PC-9 (cell line): ENCODE data around the gene ITSN1. TPM values are rescaled to one million over a fixed set of nuclear protein-coding genes. Genes with fewer than 3 reads are reported as not detected.

Experiments used
- BruUV-seq: library from RNA; stranded (reverse); fragments of 400-500 nt; replicated peaks from 2 replicates; lab custom pipeline; 2021; lab: Mats Ljungman, UMichigan
- CTCF ChIA-PET: fragments of 300-600 bp; sonication (Branson Sonifier 250); formaldehyde crosslinking; loops from one replicate; lab custom pipeline; 2022; ENCODE audit warnings: antibody characterized with exemption; lab: Charles Lee
- POLR2A ChIA-PET: fragments of 300-600 bp; sonication (Branson Sonifier 250); formaldehyde crosslinking; loops from one replicate; lab custom pipeline; 2022; ENCODE audit warnings: antibody characterized with exemption; ENCODE audit not compliant: unreplicated experiment; lab: Charles Lee
- DNase-seq, 2 experiments: peaks; one replicate each; pipeline versions ENCODE4 v3.0.0 to v3.0.0-alpha.2; 2015 to 2022; ENCODE audit warnings: mixed read lengths in 1 of 2
- H2AFZ ChIP-seq: fragments of 200-600 bp; sonication (generic); 2 replicates; pipeline ENCODE4 v1.8.1; 2017; ENCODE audit warnings: antibody characterized with exemption
- H3F3A ChIP-seq: fragments of 200-600 bp; sonication (generic); 2 replicates; pipeline ENCODE4 v1.8.1; 2017; ENCODE audit warnings: antibody characterized with exemption, mild to moderate bottlenecking, low read depth; ENCODE audit not compliant: insufficient read depth
- H3K27ac ChIP-seq: fragments of 200-600 bp; sonication (generic); 2 replicates; pipeline ENCODE4 v1.6.1; 2016; ENCODE audit warnings: mixed run types
- H3K27me3 ChIP-seq: fragments of 200-600 bp; sonication (generic); 2 replicates; pipeline ENCODE4 v1.6.1; 2016; ENCODE audit warnings: low read depth, mixed run types; ENCODE audit not compliant: insufficient read depth
- H3K36me3 ChIP-seq: fragments of 200-600 bp; sonication (generic); 2 replicates; pipeline ENCODE4 v1.6.1; 2016; ENCODE audit warnings: low read depth, mixed run types
- H3K4me1 ChIP-seq: fragments of 200-600 bp; sonication (generic); replicated peaks from 2 replicates; pipeline ENCODE4 v1.6.1; 2016; ENCODE audit warnings: mixed run types; ENCODE audit not compliant: insufficient read depth
- H3K4me2 ChIP-seq: fragments of 200-600 bp; sonication (generic); 2 replicates; pipeline ENCODE4 v1.6.1; 2017; ENCODE audit warnings: mixed run types
- H3K4me3 ChIP-seq: fragments of 200-600 bp; sonication (generic); 2 replicates; pipeline ENCODE4 v1.6.1; 2016; ENCODE audit warnings: mixed run types
- H3K79me2 ChIP-seq: fragments of 200-600 bp; sonication (generic); 2 replicates; pipeline ENCODE4 v1.6.1; 2017; ENCODE audit warnings: low read depth, mixed run types
- H3K9me2 ChIP-seq: fragments of 200-600 bp; sonication (generic); 2 replicates; pipeline ENCODE4 v1.8.1; 2017; ENCODE audit warnings: mild to moderate bottlenecking; ENCODE audit not compliant: insufficient read depth
- H3K9me3 ChIP-seq: fragments of 200-600 bp; sonication (generic); 2 replicates; pipeline ENCODE4 v1.8.1; 2016; ENCODE audit warnings: low read depth; ENCODE audit not compliant: insufficient read depth
- H4K20me1 ChIP-seq: fragments of 200-600 bp; sonication (generic); 2 replicates; pipeline ENCODE4 v1.8.1; 2017; ENCODE audit not compliant: insufficient read depth
- CTCF ChIP-seq: fragments of 200-600 bp; sonication (generic); conservative IDR thresholded peaks from 2 replicates; pipeline ENCODE4 v1.6.1; 2017; ENCODE audit warnings: mixed run types, antibody characterized with exemption, mild to moderate bottlenecking, moderate library complexity
- EZH2 ChIP-seq: fragments of 200-600 bp; sonication (generic); IDR thresholded peaks from 2 replicates; pipeline ENCODE4 v1.8.0; 2017; ENCODE audit warnings: antibody characterized with exemption, low read depth
- intact Hi-C: fragments of 100-400 bp; cut with micrococcal nuclease; formaldehyde crosslinking; loops from one replicate; pipeline ENCODE4 v1.10.0; 2022; ENCODE audit not compliant: unreplicated experiment
- total RNA-seq: library from RNA; stranded (reverse); gene quantifications from 2 replicates; pipeline ENCODE4 v1.2.3, GENCODE V29; 2021

Gene ITSN1
- total RNA-seq, 1 experiment from 2014 or later = 46.3 TPM

GRCh38 chr21:33808715-33809367 lies 166.5 kb downstream of the ITSN1 start:
- Histone ChIP-seq H2AFZ (no peak overlapping the region), H3K36me3 (no peaks in the 10 kb centered on the region), H3K9me3 (no peaks in the 10 kb centered on the region), H3F3A (no peaks in the 10 kb centered on the region), H3K9me2 (no peaks in the 10 kb centered on the region), H3K4me3 (no peak overlapping the region), H3K79me2 (no peaks in the 10 kb centered on the region), H4K20me1 (no peaks in the 10 kb centered on the region), H3K27me3 (no peaks in the 10 kb centered on the region), H3K4me2 (no peak overlapping the region), H3K4me1 (0 out of 2 replicates have a peak, but pooled peaks cover 3% of the 10 kb centered on the region), H3K27ac (no peak overlapping the region)
- BruUV-seq = no TSS peak
- no peak for DNase-seq
- ChIA-PET POLR2A (interaction anchor here (0.6 kb wide), 1 partner anchor 41 kb away, joined by 3 read pairs; no protein-coding TSS in a partner anchor), CTCF (no interaction called here)
- intact Hi-C loops = no loop called here
- TF ChIP-seq CTCF (no peak), EZH2 (no peak)

- H3K27ac ChIP-seq = no peak overlapping the region
- H4K20me1 ChIP-seq = no peaks in the 10 kb centered on the region
- H3K4me2 ChIP-seq = no peak overlapping the region
- no peaks in the 10 kb centered on the region for H3K9me2 ChIP-seq
- TF ChIP-seq EZH2 (no peak), CTCF (no peak)
- BruUV-seq = no TSS peak
- intact Hi-C loops = no loop called here
- no peak overlapping the region for H3K4me3 ChIP-seq
- H3K79me2 ChIP-seq = no peaks in the 10 kb centered on the region
- H3K4me1 ChIP-seq = no peaks in the 10 kb centered on the region
- ChIA-PET POLR2A (no interaction called here), CTCF (interaction anchor here (0.6 kb wide), 1 partner anchor 111 kb away, joined by 5 read pairs; no protein-coding TSS in a partner anchor)
- H3F3A ChIP-seq = no peaks in the 10 kb centered on the region
- H3K9me3 ChIP-seq = no peaks in the 10 kb centered on the region
- no peak for DNase-seq
- no peaks in the 10 kb centered on the region for H3K36me3 ChIP-seq
- H2AFZ ChIP-seq = no peak overlapping the region
- H3K27me3 ChIP-seq = no peaks in the 10 kb centered on the region
These were observed 168.5 kb downstream of the ITSN1 start for GRCh38 chr21:33810766-33811165.

- TF ChIP-seq CTCF (no peak), EZH2 (no peak)
- ChIA-PET CTCF (no interaction called here), POLR2A (no interaction called here)
- Histone ChIP-seq H4K20me1 (no peaks in the 10 kb centered on the region), H3K79me2 (no peaks in the 10 kb centered on the region), H3F3A (no peaks in the 10 kb centered on the region), H3K4me2 (no peak overlapping the region), H3K4me1 (no peaks in the 10 kb centered on the region), H3K4me3 (no peak overlapping the region), H3K27ac (no peak overlapping the region), H3K36me3 (no peaks in the 10 kb centered on the region), H3K27me3 (no peaks in the 10 kb centered on the region), H3K9me2 (no peaks in the 10 kb centered on the region), H3K9me3 (no peaks in the 10 kb centered on the region), H2AFZ (no peak overlapping the region)
- no peak for DNase-seq
- intact Hi-C loops = no loop called here
- BruUV-seq = no TSS peak
These were observed 169.1 kb downstream of the ITSN1 start for GRCh38 chr21:33811167-33812010.
